HG03354 (cell line): ENCODE data around the gene LCN1.

Experiments
- ATAC-seq: cut with Tn5 transposase; IDR thresholded peaks from one replicate; pipeline ENCODE4 v1.9.1; 2021; ENCODE audit warnings: mild to moderate bottlenecking; ENCODE audit not compliant: unreplicated experiment, poor library complexity, severe bottlenecking

Gene LCN1

GRCh38 chr9:135487281-135488012 lies 33.8 kb upstream of the LCN1 start:
- ATAC-seq, result no peak

- ATAC-seq, result no peak
These were observed 33.3 kb upstream of the LCN1 start for GRCh38 chr9:135488013-135488330.

GRCh38 chr9:135488527-135488926 lies 32.7 kb upstream of the LCN1 start:
- no peak for ATAC-seq

GRCh38 chr9:135489188-135489906 lies 31.9 kb upstream of the LCN1 start:
- no peak for ATAC-seq

- ATAC-seq, result no peak
These were observed 30.9 kb upstream of the LCN1 start for GRCh38 chr9:135490166-135490870.

- no peak for ATAC-seq
These were observed 30.2 kb upstream of the LCN1 start for GRCh38 chr9:135490980-135491464.

GRCh38 chr9:135491764-135492163 lies 29.5 kb upstream of the LCN1 start:
- ATAC-seq, result no peak

- no peak for ATAC-seq
These were observed 28.2 kb upstream of the LCN1 start for GRCh38 chr9:135492886-135493669.

GRCh38 chr9:135494791-135495559 lies 26.3 kb upstream of the LCN1 start:
- no peak for ATAC-seq

GRCh38 chr9:135498381-135499126 lies 22.7 kb upstream of the LCN1 start:
- ATAC-seq, result no peak

- peak; percentile 52 for ATAC-seq
These were observed 21.7 kb upstream of the LCN1 start for GRCh38 chr9:135499326-135500070.

- ATAC-seq, result peak; percentile 20
These were observed 21.1 kb upstream of the LCN1 start for GRCh38 chr9:135500071-135500524.

- ATAC-seq, result peak; percentile 91
These were observed 20.5 kb upstream of the LCN1 start, which contains the start of gene MRPS2 for GRCh38 chr9:135500525-135501260. Gene MRPS2 (plus strand): TSS chr9:135500682. CDS start chr9:135500711, 29 bp downstream.

GRCh38 chr9:135501261-135502167 lies 19.7 kb upstream of the LCN1 start:
- no peak for ATAC-seq

GRCh38 chr9:135502168-135502872 lies 18.9 kb upstream of the LCN1 start:
- ATAC-seq, result no peak
